Activated CD4-positive, alpha-beta T cell treated with anti-CD3 and anti-CD28 coated beads for 24 hours (primary cell): ENCODE data around the gene DNMT1.
"Not testable (repeated sequence)": the region's sequence is repeated elsewhere in the genome, so short reads cannot be mapped to it uniquely, and the experiment has no call there.

Experiments used
- DNase-seq, 2 donors: peaks; one replicate each; pipeline ENCODE4 v3.0.0-alpha.2; 2020; ENCODE audit warnings: low read depth in 2 of 2

The DNMT1 gene

GRCh38 chr19:10194500-10195198, at the start of gene DNMT1:
Gene DNMT1, minus strand, starts transcription at chr19:10194953. Its CDS starts 54 bp downstream, at chr19:10194899.
- peak; percentile 97 to 99 for DNase-seq

GRCh38 chr19:10243606-10244005, 48.9 kb upstream of the DNMT1 start:
- no peak for DNase-seq

DNA sequence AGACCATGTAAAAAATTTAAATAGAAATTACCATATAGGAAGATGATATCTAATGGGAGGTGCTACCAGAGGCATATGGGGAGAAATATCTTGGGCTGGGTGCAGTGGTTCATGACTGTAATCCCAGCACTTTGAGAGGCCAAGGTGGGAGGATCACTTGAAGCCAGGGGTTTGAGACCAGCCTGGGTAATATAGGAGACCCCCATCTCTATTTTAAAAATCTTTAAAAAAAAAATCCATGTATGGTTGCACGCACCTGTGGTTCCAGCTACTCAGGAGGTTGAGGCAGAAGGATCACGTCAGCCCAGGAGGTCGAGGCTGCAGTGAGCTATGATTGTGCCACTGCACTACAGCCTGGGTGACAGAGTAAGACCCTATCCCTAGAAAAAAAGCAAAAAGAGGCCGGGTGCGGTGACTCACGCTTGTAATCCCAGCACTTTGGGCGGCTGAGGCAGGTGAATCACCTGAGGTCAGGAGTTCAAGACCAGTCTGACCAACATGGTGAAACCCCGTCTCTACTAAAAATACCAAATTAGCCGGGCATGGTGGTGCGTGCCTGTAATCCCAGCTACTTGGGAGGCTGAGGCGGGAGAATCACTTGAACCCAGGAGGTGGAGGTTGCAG, 47.2 kb upstream of the DNMT1 start:
- not testable (repeated sequence) for DNase-seq

DNA sequence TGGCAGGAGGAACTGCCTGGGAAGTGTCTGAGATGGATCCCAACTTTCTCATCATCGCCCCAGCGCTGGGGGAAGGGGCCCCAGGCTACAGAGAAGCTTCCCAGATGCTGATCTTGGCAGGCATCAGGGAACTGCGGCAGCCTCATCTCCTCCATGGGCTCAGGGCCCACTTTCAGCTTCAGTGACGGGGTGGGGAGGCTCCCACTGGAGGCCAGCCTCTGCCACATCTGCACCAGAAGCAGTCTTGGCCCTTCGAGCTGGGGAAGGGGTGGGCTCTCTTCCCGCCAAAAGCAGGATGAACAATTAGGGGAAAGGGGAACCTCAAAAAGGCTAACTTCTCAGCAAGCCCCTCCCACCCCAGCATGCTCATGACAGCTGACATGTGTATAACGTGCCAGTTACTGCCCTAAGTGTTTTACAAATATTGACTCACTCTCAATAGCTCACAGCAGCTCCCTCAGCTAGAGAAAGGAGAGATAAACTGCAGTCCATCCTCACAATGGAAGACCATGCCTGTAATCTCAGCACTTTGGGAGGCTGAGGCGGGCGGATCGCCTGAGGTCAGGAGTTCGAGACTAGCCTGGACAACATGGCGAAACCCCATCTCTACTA, 43.5 kb upstream of the DNMT1 start:
- no peak for DNase-seq

- DNase-seq, result no peak
Observed at GRCh38 chr19:10237702-10238101, 42.9 kb upstream of the DNMT1 start.

DNA sequence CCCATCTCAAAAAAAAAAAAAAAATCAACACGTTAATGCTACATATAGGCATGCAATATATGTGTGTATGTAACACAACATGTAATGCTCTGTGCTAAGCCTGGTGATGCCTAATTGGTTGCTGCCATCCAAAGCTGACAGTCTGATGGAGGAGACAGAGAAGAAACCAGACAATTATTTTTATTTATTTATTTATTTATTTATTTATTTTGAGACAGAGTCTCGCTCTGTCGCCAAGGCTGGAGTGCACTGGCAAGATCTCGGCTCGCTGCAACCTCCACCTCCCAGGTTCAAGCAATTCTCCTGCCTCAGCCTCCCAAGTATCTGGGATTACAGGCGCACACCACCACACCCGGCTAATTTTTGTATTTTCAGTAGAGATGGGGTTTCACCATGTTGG, 40.7 kb upstream of the DNMT1 start:
- not testable (repeated sequence) for DNase-seq

DNA sequence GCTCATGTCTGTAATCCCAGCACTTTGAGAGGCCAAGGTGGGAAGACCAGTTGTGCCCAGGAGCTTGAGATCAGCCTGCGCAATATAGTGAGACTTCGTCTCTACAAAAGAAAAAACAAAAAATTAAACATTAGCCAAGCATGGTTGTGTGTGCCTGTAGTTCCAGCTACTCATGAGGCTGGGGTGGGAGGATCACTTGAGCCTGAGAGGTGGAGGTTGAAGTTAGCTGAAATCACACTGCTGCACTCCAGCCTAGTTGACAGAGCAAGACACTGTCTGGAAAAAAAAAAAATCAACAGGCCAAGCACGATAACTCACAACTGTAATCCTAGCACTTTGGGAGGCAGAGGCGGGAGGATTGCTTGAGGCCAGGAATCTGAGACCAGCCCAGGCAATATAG, 40.2 kb upstream of the DNMT1 start:
- no peak for DNase-seq

- DNase-seq, result no peak
Observed at GRCh38 chr19:10233946-10234345, 39.2 kb upstream of the DNMT1 start.

- DNase-seq, result no peak
Observed at GRCh38 chr19:10231612-10232228, 37.0 kb upstream of the DNMT1 start.

DNA sequence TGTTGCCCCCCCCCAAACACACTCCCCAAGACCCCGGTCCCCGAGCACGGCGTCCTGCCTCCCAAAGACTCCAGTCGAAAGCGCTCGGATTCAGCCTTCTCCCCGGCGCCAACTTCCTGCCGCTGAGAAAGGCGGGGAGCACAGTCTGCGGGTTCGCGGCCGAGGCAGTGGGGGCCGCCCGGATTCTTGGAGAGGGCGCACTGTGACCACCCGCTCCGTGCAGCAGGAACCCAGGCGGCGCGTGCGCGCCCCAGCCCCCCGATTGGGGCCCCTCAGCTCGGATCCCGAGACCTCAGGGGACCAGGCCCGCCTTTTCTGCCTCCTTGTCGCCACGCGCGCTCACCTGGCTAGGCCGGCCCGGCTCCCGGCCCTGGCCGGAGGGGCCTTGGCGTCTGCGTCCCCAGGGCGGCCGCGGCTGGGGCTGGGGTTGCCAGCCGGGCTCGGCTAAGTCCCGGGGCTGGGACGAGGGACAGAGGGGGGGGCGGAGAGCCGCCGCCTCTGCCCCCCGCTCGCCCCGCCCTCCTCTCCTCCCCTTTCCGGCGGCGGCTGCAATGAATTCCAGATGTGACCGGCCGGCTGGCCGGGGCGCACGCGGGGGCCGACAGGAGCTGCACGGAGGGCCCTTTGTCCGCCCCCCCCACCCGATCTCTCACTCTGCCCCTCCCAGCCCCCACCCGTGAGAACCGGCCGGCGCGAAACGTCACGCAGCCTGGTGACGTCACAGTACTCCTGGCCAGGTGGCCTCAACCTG, 36.3 kb upstream of the DNMT1 start, which contains the start of gene S1PR2:
Gene S1PR2, minus strand, starts transcription at position 471 of the 751 bp plus-strand sequence. CDS start 6,426 bp downstream, outside the sequence.
- peak; percentile 44 to 52 for DNase-seq

- peak in 1 of 2 donors; percentile 41 for DNase-seq
Observed at GRCh38 chr19:10230173-10230860, 35.6 kb upstream of the DNMT1 start.

- no peak for DNase-seq
Observed at GRCh38 chr19:10228920-10229319, 34.2 kb upstream of the DNMT1 start.

DNA sequence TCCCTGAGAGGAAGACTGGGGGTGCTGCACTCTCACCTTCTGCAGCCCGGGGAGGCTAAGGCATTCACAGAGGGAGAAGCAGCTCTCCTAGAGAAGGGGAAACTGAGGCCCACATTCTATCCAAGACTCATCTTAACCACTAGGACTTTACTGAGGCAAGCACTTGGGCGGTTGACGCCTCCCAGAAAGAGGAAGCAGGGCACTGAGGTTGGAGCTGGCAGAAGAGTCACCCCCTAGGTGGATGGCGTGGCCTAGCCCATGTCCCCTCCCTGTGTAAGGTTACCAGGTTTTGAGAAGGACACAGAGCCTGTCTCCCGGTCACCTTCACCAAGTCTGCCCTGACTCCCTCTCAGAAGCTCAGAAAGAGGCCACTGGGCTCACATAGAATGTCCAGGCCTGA, 33.6 kb upstream of the DNMT1 start:
- DNase-seq, result no peak

GRCh38 chr19:10227026-10227971, 32.5 kb upstream of the DNMT1 start:
- no peak for DNase-seq

DNA sequence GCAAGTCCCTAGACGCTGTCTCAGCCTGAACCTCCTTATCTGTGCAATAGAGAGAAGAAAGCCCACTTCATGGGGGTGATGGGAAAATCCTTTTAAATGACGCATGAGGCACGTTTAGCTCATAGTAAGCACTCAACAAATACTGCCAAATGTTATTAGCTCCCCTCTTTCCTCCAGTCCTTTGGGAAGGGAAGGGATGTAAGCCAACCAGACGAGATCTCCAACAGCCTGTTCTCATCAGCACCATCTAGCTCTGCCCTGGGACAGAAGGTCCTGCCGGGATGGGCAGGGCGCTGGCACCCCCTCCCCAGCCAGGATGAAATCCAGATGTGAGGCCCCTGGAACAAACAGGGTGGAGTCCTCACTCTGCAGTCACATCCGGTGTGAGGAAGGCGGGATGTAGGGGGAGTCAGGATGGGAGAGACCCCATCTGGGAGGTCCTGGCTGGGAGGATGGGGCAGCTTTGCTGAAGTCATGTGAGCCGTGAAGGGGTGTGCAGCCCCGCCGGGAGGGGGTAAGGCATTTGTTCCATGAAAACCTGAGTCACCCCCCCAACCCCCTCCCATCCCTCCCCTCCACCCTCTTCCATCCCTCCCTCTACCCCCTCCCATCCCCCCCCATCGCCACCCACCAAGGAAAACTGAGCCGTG, 31.7 kb upstream of the DNMT1 start:
- DNase-seq, result no peak

- DNase-seq, result no peak
Observed at GRCh38 chr19:10226021-10226375, 31.2 kb upstream of the DNMT1 start.

DNA sequence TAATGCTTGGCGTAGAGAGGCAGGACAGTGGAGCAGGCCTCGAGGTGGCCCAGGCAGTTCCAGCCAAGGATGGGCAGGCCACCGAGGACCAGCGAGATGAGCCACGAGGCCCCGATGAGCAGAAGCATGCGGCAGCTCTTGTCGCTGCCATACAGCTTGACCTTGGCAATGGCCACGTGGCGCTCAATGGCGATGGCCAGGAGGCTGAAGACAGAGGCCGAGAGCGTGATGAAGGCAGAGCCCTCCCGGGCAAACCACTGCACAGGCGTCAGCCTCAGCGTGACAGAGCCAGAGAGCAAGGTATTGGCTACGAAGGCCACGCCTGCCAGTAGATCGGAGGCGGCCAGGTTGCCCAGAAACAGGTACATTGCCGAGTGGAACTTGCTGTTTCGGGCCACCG, 29.6 kb upstream of the DNMT1 start:
- no peak for DNase-seq

- DNase-seq, result no peak
Observed at GRCh38 chr19:10223488-10224213, 28.9 kb upstream of the DNMT1 start.
